Peyer's patch (tissue), 4 donors: Measurements from ENCODE around the gene DST.

Source experiments
- CTCF ChIP-seq, 6 experiments: fragments of 450-650 bp in 4 of 6; fragments of 200-600 bp in 2 of 6; sonication (generic) in 1 of 6; IDR thresholded peaks; one replicate each; pipeline ENCODE4 v1.5.1; 2017 to 2019; ENCODE audit warnings: antibody characterized with exemption in 6 of 6, mild to moderate bottlenecking in 3 of 6, moderate library complexity in 1 of 6
- POLR2A ChIP-seq, 2 donors: fragments of 450-650 bp; IDR thresholded peaks; one replicate each; pipeline ENCODE4 v1.5.1; 2017; ENCODE audit warnings: antibody characterized with exemption in 2 of 2, mild to moderate bottlenecking in 2 of 2, moderate library complexity in 2 of 2

DNA sequence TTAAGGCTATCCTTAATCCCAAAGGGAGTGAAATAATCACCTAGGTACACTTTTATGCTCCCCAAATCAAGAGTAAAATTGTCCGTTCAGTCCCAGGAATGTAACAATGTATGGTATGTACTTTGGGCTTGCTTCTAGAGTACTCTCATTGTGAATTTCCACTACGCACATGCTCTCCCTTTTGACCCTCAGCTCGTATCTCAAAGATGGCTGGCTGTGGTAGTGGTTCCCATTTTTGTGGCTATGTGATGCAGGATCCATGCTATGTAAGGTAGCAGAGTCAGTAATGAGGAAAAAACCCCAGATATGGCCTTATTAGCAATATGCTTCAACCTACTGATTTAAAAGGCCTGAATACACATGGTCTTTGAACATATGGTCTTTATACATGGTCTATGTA is 133.7 kb downstream of the DST start:
- TF ChIP-seq CTCF (IDR thresholded peaks at IDR 0.05) (no peak), POLR2A (IDR thresholded peaks at IDR 0.05) (no peak)
